GM19452 (cell line): ENCODE results near the gene NTRK2.
"Not testable (repeated sequence)": the region's sequence is repeated elsewhere in the genome, so short reads cannot be mapped to it uniquely, and the experiment has no call there.

Source experiments
- ATAC-seq: cut with Tn5 transposase; IDR thresholded peaks from one replicate; pipeline ENCODE4 v1.9.1; 2021; ENCODE audit not compliant: unreplicated experiment

Gene NTRK2

DNA sequence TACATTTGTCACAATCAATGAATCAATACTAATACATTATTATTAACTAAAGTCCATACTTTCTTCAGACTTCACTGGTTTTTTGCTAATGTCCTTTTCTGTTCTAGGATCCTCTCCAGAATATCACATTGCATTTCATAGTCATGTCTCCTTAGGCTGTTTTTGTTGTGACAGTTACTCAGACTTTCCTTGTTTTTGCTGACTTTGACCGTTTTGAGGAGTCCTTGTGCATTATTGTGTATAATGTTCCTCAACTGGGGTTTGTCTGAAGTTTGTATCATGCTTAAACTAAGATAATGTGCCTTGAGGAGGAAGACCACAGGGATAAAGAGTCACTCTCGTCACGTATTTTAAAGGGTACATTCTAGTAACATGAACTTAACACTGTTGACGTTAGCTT is 376.9 kb downstream of the NTRK2 start:
- no peak for ATAC-seq

DNA sequence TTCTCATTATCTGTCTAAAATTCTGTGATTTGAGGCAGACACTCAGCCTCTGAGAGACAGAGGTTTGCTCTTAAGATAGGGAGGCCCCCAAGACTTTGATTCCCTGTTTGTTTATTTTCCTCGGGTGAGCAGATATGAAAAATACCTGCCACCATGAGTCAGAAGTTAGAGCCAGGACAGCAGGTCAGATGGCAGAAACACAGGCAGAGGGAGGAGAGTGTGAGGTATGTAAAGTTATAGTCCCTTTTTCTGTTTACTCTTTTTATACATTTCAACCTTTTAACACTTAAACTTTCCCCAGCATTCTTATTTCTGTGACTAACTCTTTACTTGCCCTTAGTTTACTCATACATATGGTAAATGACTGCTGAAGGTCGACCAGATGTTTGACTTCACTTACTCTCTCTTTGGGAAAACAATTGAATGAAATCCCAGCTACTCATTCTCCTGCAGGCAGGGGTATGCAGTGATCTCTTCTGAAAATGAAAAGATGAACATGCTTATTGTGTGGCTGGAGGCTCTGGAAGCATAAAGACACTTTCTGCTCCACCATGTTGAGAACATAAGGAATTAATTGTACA is 383.8 kb downstream of the NTRK2 start:
- ATAC-seq = no peak

DNA sequence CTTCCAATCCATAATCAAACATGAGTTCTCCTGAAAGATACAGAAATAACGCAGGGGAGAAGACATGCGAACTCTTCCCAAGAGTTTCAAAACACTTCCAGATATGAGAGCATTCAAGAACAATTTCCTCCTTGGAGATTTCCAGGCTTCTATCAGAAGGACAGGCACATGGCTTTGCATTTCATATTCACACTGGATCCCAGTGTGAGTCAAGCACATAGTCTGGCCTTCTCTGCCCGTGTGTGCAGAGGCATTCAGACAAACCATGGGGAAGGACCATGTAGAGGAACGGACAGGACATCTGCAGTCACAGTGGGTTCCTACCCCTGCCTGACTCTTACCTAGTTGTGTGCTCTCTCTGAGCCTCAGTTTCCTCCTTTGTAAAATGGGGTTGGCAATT is 384.5 kb downstream of the NTRK2 start:
- ATAC-seq = no peak

DNA sequence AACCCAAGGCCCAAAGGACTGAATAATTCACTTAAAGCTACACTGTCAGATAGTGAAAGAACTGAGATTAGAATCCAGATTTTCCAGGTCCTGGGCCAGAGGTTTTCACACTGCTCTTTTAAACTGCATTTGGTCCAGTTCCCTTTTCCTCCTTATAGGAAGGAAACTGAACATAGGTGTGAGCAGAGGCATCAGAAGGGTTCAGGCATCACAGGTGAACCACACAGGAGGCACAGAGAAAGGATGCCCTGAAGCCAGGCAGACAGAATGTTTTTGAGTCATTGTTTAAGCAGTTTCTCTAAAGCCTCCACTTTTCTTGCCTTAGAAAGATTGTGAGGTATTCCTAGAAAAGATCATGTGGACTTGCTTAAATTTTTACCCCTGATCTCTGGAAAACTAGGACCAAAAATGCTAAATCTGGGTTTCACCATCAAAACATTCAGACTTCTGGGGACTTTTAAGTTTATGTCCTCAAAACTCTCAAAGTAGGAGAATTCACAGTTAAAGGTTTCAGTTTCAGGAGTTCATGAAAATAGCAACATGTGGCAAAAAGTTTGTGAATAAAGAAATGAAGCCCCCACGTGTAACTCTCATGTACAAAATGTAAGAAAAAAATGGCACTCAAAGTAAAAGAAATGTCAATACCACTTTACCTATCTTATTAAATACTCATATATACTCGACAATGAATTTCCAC is 386.1 kb downstream of the NTRK2 start:
- ATAC-seq = peak; percentile 53

DNA sequence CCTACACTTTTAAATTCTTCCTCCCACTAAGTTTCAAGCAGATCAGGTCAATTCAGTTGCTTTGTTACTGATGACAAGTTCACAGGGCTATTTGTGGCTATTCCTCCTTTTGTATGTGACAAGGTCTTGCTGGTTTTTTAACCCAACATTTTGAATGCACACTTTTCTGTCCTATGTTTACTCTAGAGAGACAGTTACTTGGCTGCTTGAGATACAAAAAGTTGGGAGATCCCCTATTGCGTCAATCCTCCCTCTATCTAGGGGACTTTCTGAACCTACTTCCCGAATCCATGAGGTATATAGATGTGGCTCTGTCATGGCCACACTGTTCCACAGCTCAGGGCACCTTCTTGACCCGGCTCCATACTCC is 386.7 kb downstream of the NTRK2 start:
- peak; percentile 39 for ATAC-seq

DNA sequence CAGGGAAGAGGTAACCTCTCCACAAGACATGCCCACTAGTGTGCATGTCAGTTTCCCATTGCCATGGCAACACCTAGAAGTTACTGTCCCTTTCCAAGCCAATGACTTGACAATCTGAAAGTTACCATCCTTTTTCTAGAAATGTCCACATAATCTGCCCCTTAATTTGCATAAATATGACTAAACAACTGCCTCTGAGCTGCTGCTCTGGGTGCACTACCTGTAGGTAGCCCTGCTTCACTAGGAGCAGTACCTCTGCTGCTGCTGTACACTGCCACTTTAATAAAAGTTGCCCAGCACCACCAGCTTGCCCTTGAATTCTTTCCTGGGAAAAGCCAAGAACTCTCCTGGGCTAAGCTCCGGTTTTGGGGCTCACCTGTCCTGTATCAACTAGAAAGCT is 392.4 kb downstream of the NTRK2 start:
- ATAC-seq = no peak

DNA sequence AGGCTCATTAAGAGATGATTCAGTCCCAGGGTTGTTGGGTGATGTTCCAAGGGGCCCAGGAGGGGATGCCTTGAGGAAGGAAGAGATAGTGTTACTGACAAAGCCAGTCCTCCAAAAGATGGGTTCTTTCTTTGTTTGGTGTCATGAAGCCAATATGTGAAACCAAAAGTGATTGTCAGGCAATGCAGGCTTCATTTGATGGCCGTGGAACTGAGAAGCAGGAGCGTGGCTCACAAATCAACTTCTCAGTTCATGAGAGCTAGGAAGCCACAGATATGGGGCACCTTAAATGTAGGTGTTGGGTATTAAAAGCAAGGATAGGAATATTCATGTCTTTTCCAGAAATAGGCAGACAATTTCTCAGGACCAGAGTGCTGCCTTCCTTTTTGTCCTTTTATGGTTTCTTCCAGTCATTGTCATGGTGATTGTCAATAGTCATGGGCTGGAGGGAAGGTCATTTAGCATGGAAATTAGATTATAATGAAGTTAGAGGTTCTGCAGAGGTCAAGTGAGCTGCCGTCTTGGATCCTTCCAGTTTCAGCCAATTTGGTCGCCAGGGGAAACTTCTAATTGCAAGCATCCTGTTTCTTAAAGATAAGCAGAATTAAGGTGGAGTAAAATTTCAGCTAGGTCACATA is 393.0 kb downstream of the NTRK2 start:
- ATAC-seq = no peak

DNA sequence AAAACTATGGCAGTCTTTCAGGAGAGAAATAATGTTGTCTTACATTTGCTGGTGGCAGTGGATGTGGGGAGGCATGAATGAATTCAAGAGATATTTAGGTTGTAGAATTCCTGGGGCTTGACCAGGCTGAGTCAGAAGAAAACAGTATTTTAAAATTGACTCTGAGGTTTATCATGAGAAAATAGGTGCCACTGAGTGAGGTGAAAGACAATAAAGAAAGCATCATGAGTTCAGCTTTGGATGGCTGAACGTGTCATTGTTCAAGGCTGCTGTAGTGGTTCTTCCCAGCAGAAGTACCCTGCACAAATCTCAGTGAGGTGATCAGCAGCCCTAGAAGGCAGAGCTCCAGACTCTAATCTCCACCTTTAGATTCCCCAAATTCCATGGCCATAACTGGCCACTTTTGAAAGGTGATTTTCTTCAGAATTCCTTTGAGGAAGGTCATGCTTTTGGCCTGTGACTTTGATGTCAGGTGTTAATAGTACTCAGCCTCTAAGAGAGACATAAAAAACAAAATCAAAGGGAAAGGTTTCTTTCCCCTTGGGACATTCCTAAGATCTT is 395.4 kb downstream of the NTRK2 start:
- no peak for ATAC-seq

DNA sequence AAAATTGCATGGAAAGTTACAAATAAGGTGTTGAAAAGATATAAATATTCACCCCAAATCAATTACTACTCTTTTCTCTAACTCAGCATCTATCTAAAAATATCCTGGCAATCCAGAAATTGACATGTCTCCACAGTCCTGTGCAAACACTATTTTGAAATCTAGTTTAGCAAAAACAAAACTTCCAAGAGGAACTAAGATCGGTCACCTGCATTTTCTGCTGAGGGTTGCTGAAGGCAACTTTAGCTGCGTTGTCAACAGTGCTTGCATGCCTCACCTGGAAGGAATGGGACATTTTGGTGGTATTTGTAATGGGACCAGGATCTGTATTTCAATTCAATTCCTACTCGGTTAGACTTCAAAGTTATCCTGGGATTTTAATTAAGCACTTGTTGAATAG is 398.3 kb downstream of the NTRK2 start:
- no peak for ATAC-seq

DNA sequence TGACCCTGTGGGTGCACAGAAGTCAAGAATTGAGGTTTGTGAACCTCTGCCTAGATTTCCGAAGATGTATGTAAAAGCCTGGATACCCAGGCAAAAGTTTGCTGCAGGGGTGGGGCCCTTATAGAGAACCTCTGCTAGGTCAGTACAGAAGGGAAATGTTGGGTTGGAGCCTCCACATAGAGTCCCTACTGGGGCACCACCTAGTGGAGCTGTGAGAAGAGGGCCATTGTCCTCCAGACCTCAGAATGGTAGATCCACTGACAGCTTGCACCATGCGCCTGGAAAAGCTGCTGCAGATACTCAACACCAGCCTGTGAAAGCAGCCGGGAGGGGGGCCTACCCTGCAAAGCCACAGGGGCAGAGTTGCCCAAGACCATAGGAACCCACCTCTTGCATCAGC is 399.9 kb downstream of the NTRK2 start:
- ATAC-seq = not testable (repeated sequence)
